Measurements from ENCODE around the gene DSN1. TPM values are rescaled to one million over a fixed set of nuclear protein-coding genes. Genes with fewer than 3 reads are reported as not detected.

The DSN1 gene
- total and polyA plus RNA-seq, 2 experiments from 2014 or later, result 19.4 to 26.4 TPM

GRCh38 chr20:36752582-36752981 lies 21.0 kb downstream of the DSN1 start (continued):
- TF ChIP-seq, protein P1, sequence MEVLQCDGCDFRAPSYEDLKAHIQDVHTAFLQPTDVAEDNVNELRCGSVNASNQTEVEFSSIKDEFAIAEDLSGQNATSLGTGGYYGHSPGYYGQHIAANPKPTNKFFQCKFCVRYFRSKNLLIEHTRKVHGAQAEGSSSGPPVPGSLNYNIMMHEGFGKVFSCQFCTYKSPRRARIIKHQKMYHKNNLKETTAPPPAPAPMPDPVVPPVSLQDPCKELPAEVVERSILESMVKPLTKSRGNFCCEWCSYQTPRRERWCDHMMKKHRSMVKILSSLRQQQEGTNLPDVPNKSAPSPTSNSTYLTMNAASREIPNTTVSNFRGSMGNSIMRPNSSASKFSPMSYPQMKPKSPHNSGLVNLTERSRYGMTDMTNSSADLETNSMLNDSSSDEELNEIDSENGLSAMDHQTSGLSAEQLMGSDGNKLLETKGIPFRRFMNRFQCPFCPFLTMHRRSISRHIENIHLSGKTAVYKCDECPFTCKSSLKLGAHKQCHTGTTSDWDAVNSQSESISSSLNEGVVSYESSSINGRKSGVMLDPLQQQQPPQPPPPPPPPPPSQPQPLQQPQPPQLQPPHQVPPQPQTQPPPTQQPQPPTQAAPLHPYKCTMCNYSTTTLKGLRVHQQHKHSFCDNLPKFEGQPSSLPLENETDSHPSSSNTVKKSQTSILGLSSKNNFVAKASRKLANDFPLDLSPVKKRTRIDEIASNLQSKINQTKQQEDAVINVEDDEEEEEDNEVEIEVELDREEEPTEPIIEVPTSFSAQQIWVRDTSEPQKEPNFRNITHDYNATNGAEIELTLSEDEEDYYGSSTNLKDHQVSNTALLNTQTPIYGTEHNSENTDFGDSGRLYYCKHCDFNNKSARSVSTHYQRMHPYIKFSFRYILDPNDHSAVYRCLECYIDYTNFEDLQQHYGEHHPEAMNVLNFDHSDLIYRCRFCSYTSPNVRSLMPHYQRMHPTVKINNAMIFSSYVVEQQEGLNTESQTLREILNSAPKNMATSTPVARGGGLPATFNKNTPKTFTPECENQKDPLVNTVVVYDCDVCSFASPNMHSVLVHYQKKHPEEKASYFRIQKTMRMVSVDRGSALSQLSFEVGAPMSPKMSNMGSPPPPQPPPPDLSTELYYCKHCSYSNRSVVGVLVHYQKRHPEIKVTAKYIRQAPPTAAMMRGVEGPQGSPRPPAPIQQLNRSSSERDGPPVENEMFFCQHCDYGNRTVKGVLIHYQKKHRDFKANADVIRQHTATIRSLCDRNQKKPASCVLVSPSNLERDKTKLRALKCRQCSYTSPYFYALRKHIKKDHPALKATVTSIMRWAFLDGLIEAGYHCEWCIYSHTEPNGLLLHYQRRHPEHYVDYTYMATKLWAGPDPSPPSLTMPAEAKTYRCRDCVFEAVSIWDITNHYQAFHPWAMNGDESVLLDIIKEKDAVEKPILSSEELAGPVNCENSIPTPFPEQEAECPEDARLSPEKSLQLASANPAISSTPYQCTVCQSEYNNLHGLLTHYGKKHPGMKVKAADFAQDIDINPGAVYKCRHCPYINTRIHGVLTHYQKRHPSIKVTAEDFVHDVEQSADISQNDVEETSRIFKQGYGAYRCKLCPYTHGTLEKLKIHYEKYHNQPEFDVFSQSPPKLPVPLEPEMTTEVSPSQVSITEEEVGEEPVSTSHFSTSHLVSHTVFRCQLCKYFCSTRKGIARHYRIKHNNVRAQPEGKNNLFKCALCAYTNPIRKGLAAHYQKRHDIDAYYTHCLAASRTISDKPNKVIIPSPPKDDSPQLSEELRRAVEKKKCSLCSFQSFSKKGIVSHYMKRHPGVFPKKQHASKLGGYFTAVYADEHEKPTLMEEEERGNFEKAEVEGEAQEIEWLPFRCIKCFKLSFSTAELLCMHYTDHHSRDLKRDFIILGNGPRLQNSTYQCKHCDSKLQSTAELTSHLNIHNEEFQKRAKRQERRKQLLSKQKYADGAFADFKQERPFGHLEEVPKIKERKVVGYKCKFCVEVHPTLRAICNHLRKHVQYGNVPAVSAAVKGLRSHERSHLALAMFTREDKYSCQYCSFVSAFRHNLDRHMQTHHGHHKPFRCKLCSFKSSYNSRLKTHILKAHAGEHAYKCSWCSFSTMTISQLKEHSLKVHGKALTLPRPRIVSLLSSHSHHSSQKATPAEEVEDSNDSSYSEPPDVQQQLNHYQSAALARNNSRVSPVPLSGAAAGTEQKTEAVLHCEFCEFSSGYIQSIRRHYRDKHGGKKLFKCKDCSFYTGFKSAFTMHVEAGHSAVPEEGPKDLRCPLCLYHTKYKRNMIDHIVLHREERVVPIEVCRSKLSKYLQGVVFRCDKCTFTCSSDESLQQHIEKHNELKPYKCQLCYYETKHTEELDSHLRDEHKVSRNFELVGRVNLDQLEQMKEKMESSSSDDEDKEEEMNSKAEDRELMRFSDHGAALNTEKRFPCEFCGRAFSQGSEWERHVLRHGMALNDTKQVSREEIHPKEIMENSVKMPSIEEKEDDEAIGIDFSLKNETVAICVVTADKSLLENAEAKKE (CRISPR knock-in tag; IDR thresholded peaks at IDR 0.05), result no peak
- TF ChIP-seq, protein P2, sequence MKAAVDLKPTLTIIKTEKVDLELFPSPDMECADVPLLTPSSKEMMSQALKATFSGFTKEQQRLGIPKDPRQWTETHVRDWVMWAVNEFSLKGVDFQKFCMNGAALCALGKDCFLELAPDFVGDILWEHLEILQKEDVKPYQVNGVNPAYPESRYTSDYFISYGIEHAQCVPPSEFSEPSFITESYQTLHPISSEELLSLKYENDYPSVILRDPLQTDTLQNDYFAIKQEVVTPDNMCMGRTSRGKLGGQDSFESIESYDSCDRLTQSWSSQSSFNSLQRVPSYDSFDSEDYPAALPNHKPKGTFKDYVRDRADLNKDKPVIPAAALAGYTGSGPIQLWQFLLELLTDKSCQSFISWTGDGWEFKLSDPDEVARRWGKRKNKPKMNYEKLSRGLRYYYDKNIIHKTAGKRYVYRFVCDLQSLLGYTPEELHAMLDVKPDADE (IDR thresholded peaks at IDR 0.05), result no peak

GRCh38 chr20:36745927-36746659 lies 27.5 kb downstream of the DSN1 start, which contains the start of gene NDRG3:
Gene NDRG3 (minus strand): TSS chr20:36746090. CDS start chr20:36721735, 24,355 bp downstream.
- H3K4me1 Mint-ChIP-seq, result peaks cover 18% of the 10 kb centered on the region
- H3K36me3 Mint-ChIP-seq (ENCODE audit: low read depth), result peaks cover 6% of the 10 kb centered on the region
- peak; percentile 85 for ATAC-seq
- peak within 1 kb of the TSS; percentile 71 for H3K27ac ChIP-seq (ENCODE audit: low read depth)
- H4K20me1 ChIP-seq (replicated peaks; ENCODE audit: insufficient read depth), result no peaks in the 10 kb centered on the region; the same call in 1 of the 2 replicates
- H3K27me3 ChIP-seq (ENCODE audit: insufficient read depth), result no peaks in the 10 kb centered on the region; the same call in 1 of the 2 replicates
- H2AFZ ChIP-seq, result peak within 1 kb of the TSS; percentile 88
- H3K27me3 Mint-ChIP-seq (ENCODE audit: insufficient read depth, low read depth, poor library complexity), result peaks cover 5% of the 10 kb centered on the region
- DNase-seq (ENCODE audit: low spot score), result peak; percentile 99
- peak within 1 kb of the TSS; percentile 96 for H3K27ac Mint-ChIP-seq
- peaks cover 11% of the 10 kb centered on the region; the same call in 1 of the 2 replicates for H3F3A ChIP-seq (replicated peaks; ENCODE audit: low read depth)
- peaks cover 4% of the 10 kb centered on the region for H3K79me2 ChIP-seq (replicated peaks; ENCODE audit: insufficient read depth)
- H3K4me1 ChIP-seq (ENCODE audit: insufficient read depth), result peaks cover 13% of the 10 kb centered on the region
- peak within 1 kb of the TSS; percentile 93 for H3K4me3 ChIP-seq
- H3K9me3 Mint-ChIP-seq, result no peaks in the 10 kb centered on the region
- H3K36me3 ChIP-seq (ENCODE audit: insufficient read depth), result no peaks in the 10 kb centered on the region
- no peaks in the 10 kb centered on the region for H3K9me2 ChIP-seq (ENCODE audit: insufficient read depth)
- H3K4me2 ChIP-seq, result peak within 1 kb of the TSS; percentile 99
- H3K4me3 Mint-ChIP-seq, result peak within 1 kb of the TSS; percentile 89
- TF ChIP-seq, protein P2 (IDR thresholded peaks at IDR 0.05), result 0 out of 2 replicates have a peak, but pooled peaks have one; percentile 60
- TF ChIP-seq NANOG (IDR thresholded peaks at IDR 0.05; ENCODE audit: borderline replicate concordance), result no peak
- no peak for TF ChIP-seq JUNB (IDR thresholded peaks at IDR 0.05; ENCODE audit: unreplicated experiment)
- TF ChIP-seq ZNF331 (CRISPR knock-in tag; IDR thresholded peaks at IDR 0.05; ENCODE audit: low read depth), result no peak
- TF ChIP-seq, protein P1 (CRISPR knock-in tag; IDR thresholded peaks at IDR 0.05), result no peak
